LNCaP clone FGC (cell line): Measurements from ENCODE around the gene ATG4A.

Source experiments
- DNase-seq: peaks from one replicate; pipeline ENCODE4 v3.0.0-alpha.2; 2011; ENCODE audit warnings: low read depth
- H3K4me3 ChIP-seq: 2 replicates; pipeline ENCODE4 v1.5.1; 2011; ENCODE audit warnings: mild to moderate bottlenecking, low read depth, low read length, control low read depth
- TF ChIP-seq, protein P1 (sequence below): IDR thresholded peaks from 2 replicates; pipeline ENCODE4 v1.5.1; 2012; ENCODE audit warnings: mild to moderate bottlenecking; ENCODE audit not compliant: control insufficient read depth, insufficient read depth; ENCODE audit errors: extremely low read depth

Gene ATG4A

DNA sequence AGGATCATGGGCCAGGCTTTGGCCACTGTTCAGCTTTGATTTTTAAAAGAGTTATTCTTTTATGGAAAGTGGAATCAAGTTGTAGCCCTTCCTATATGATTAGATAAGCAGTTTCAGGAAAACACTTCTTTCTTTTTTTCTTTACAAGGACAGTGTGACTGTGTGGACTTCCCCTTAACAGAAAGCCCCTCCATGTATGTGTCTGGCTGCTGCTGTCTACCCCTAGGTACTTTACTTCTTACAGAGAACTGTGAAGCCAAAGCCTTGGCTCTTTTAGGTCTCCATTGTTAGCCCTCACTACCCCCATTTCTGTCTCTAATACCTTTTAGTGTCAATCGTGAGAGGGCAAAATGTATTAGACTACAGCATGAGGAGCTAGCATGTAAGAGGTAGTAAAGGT, 27.6 kb upstream of the ATG4A start:
- H3K4me3 ChIP-seq, result no peak overlapping the region
- TF ChIP-seq, protein P1, sequence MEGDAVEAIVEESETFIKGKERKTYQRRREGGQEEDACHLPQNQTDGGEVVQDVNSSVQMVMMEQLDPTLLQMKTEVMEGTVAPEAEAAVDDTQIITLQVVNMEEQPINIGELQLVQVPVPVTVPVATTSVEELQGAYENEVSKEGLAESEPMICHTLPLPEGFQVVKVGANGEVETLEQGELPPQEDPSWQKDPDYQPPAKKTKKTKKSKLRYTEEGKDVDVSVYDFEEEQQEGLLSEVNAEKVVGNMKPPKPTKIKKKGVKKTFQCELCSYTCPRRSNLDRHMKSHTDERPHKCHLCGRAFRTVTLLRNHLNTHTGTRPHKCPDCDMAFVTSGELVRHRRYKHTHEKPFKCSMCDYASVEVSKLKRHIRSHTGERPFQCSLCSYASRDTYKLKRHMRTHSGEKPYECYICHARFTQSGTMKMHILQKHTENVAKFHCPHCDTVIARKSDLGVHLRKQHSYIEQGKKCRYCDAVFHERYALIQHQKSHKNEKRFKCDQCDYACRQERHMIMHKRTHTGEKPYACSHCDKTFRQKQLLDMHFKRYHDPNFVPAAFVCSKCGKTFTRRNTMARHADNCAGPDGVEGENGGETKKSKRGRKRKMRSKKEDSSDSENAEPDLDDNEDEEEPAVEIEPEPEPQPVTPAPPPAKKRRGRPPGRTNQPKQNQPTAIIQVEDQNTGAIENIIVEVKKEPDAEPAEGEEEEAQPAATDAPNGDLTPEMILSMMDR, result no peak
- no peak for DNase-seq

DNA sequence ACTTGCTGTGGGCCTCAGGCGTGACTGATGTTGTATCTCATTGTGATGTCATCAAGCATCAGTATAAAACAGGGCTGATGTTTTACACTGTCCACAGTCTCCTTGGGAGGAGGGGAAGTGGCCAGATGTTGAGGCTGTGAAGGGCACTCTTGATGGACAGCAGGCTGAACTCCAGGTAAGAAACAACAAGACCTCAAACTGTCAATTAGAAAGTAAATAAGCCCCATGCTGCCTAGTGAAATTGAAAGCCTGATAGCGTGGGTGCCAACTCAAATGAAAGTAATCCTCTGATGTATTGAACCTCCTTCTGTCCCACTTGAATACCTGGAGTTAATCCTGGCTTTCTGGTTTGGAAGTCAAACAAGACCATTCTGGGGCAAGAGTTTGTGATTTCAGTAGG, 27.0 kb upstream of the ATG4A start:
- H3K4me3 ChIP-seq, result no peak overlapping the region
- DNase-seq, result no peak
- TF ChIP-seq, protein P1, result no peak

DNA sequence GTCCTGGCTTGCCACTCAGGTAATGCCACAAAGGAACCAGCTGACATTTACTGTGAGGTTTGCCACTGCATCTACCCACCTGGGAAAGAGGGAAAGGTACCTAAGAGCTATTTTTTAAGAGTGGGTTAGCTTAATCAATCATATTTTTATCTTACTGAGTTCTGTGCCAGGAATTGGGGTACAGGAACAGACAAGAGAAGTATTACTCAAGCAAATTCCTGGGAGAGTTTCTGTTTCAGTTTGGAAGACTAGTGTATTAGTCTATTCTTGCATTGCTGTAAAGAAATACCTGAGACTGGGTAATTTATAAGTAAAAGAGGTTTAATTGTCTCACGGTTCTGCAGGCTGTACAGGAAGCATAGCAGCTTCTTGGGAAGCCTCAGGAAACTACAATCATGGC, 23.5 kb upstream of the ATG4A start:
- TF ChIP-seq, protein P1, result no peak
- H3K4me3 ChIP-seq, result no peak overlapping the region
- DNase-seq, result no peak

DNA sequence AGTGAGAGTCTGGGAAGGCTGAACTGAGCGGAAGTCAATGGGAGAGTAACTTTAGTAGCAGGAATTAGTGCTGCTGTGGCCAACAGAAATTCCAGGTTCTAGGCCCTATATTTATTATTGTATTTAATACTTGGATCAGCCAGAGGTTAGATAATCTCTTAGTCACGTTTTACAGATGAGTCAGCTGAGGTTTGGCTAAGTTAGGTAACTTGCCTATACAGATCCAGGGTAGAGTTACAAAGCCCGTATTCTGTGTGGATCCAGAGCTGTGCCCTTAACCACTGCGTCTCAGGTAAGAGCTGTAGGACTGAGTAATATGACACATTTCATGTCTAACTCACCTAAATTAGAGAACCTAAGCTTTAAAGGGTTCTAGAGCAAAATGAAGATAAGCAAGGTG, 20.7 kb upstream of the ATG4A start:
- DNase-seq, result no peak
- TF ChIP-seq, protein P1, result no peak
- no peak overlapping the region for H3K4me3 ChIP-seq

DNA sequence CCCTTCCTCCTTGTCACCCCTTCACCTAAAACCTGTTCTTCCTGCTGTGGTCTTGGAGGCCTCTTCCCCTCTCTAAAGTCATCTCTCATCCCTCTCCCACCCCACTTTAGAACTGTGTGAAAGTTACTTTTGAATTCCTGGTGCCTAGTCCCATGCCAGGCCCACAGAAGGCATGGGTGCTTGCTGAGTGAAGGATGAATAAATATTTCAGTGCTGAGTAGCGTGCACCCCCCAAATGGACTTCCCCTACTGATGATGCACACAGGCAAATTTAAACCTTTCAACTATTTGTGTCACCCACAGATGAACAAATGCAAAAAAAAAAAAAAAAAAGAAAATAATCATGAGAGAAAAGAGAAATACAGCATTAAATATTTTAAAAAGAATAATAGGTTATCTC, 20.0 kb upstream of the ATG4A start:
- no peak overlapping the region for H3K4me3 ChIP-seq
- TF ChIP-seq, protein P1, result no peak
- DNase-seq, result no peak

DNA sequence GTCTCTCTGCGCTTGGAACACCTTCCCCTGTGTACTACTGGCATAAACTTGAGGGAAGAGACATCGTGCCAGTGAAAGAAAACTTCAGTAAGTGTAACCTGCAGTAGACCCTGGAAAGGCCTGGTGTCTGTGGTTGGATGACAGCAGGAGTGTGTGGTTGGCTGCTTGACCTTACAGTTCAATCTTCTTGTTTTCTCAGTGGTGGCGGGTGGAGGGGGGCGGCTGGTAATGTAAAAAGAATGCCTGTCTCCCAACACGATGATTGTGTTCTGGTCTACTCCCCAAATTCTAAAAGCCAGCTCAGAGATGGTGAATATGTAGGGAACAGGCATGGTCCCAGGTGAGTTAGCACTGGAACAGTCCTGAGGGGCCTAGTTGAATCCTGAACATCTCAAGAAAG, 18.8 kb upstream of the ATG4A start:
- TF ChIP-seq, protein P1, result no peak

DNA sequence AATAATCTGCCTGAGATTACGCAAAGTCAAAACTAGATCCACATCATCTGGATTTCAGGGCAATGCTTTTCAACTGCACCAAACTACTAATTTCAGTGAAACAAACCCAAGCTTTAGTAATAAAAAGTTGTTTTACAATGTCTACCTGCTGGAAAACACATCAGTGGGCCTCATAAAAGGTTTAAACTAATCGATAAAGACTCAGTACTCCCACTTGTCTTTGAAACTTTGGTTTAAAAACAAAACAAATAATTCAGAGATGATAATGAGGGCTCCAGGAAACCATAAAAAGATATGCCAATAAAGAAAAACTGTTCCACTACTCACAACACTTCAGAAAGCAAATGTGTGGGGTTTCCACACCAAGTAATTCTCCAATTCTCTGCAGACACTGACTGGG, 10.5 kb upstream of the ATG4A start:
- TF ChIP-seq, protein P1, result no peak
- DNase-seq, result no peak
- H3K4me3 ChIP-seq, result no peak overlapping the region

More for the DNA sequence above, 18.8 kb upstream of the ATG4A start:
- no peak for DNase-seq
- no peak overlapping the region for H3K4me3 ChIP-seq
